Endodermal cell (in vitro differentiated cells): ENCODE data around the gene PDE6A. TPM values are rescaled to one million over a fixed set of nuclear protein-coding genes. Genes with fewer than 3 reads are reported as not detected.

ENCODE experiments used
- DNase-seq: peaks from one replicate; pipeline ENCODE4 v3.0.0-alpha.2; 2017
- H3K27ac ChIP-seq: 2 replicates; pipeline ENCODE4 v1.5.1; 2013; ENCODE audit warnings: mild to moderate bottlenecking, low read depth, low read length, moderate library complexity
- H3K27me3 ChIP-seq: 2 replicates; pipeline ENCODE4 v1.6.1; 2013; ENCODE audit warnings: mild to moderate bottlenecking, low read length, moderate library complexity; ENCODE audit not compliant: insufficient read depth, control insufficient read depth, poor library complexity, severe bottlenecking
- H3K36me3 ChIP-seq: 2 replicates; pipeline ENCODE4 v1.7.0; 2013; ENCODE audit warnings: mild to moderate bottlenecking, low read length, moderate library complexity; ENCODE audit not compliant: control insufficient read depth, insufficient read depth
- H3K4me1 ChIP-seq: one replicate; pipeline ENCODE4 v1.7.0; 2013; ENCODE audit warnings: low read length; ENCODE audit not compliant: control insufficient read depth, insufficient read depth
- H3K4me3 ChIP-seq: 2 replicates; pipeline ENCODE4 v1.5.1; 2013; ENCODE audit warnings: mild to moderate bottlenecking, low read length, moderate library complexity
- H3K9ac ChIP-seq: 2 replicates; pipeline ENCODE4 v1.6.1; 2013; ENCODE audit warnings: mild to moderate bottlenecking, low read length, moderate library complexity; ENCODE audit not compliant: poor library complexity, severe bottlenecking; ENCODE audit errors: extremely low read depth
- H3K9me3 ChIP-seq: 2 replicates; pipeline ENCODE4 v1.6.1; 2013; ENCODE audit warnings: mild to moderate bottlenecking, low read length, moderate library complexity; ENCODE audit not compliant: control insufficient read depth
- H3K27ac Mint-ChIP-seq: 2 replicates; pipeline ENCODE4 v1.8.0; 2020; ENCODE audit warnings: mixed read lengths
- H3K27me3 Mint-ChIP-seq: 2 replicates; pipeline ENCODE4 v1.8.0; 2021; ENCODE audit warnings: mild to moderate bottlenecking, mixed read lengths; ENCODE audit not compliant: insufficient read depth
- H3K36me3 Mint-ChIP-seq: 2 replicates; pipeline ENCODE4 v1.8.0; 2020; ENCODE audit warnings: low read depth, mixed read lengths
- H3K4me1 Mint-ChIP-seq: 2 replicates; pipeline ENCODE4 v1.8.0; 2020; ENCODE audit warnings: mixed read lengths
- H3K4me3 Mint-ChIP-seq: 2 replicates; pipeline ENCODE4 v1.8.0; 2020; ENCODE audit warnings: mild to moderate bottlenecking, moderate library complexity, mixed read lengths
- H3K9me3 Mint-ChIP-seq: 2 replicates; pipeline ENCODE4 v1.8.0; 2020; ENCODE audit warnings: mild to moderate bottlenecking, mixed read lengths
- CTCF ChIP-seq: fragments of 200-600 bp; sonication (generic); conservative IDR thresholded peaks from 2 replicates; pipeline ENCODE4 v1.5.0; 2021; ENCODE audit warnings: antibody characterized with exemption, mild to moderate bottlenecking
- WGBS, 2 experiments: methylation state at CpG; one replicate each; pipeline versions ENCODE4 v1.1.5 to v1.1.7; 2013; ENCODE audit warnings: missing lambda C conversion rate in 2 of 2, mixed read lengths in 1 of 2; ENCODE audit not compliant: insufficient coverage in 1 of 2, insufficient read length in 1 of 2; 5-methylcytosine and 5-hydroxymethylcytosine counted together
- total RNA-seq, 2 donors: library from RNA; stranded (reverse); fragmentation: NEBNext Ultra II Directional in 1 of 2; extraction: Animal tissue kit (Norgen Biotek cat#: 25700) in 1 of 2; gene quantifications; 2 replicates in 1 of 2; 3 replicates in 1 of 2; pipeline ENCODE4 v1.2.1, GENCODE V29; 2021

The PDE6A gene
- total RNA-seq, 2 donors from 2014 or later: 0.07 TPM; not detected in 1

DNA sequence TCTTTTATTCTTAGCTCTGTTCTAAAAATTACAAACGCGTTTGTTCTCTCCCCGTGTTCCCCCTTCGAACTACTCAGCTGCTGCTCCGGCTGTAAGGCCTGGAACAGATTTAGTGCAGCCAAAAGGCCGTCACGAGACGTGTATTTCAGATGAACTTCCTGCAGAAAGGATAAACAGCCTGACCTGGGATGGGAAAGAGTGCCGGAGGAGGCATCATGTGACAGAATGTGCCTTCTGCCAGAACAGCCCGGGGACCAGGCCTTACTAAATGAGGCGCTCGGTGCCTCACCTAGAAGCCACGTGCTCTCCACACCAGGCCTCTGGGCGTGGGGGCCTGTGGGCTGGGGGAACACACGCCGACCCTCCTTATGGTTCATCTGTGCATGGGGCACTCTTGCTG is 119.7 kb downstream of the PDE6A start:
- H3K4me1 Mint-ChIP-seq: peaks cover 9% of the 10 kb centered on the region
- Histone ChIP-seq H3K4me1 (no peaks in the 10 kb centered on the region), H3K9me3 (no peaks in the 10 kb centered on the region), H3K27ac (no peak overlapping the region), H3K27me3 (no peaks in the 10 kb centered on the region), H3K36me3 (no peaks in the 10 kb centered on the region), H3K9ac (no peak overlapping the region), H3K4me3 (no peak overlapping the region)
- no peak overlapping the region for H3K27ac Mint-ChIP-seq
- no peak for TF ChIP-seq CTCF
- H3K9me3 Mint-ChIP-seq: no peaks in the 10 kb centered on the region
- no peak for DNase-seq
- 90 to 94% methylated on average over 16 of the region's 16 CpGs for WGBS, 2 experiments
- H3K4me3 Mint-ChIP-seq: no peak overlapping the region
- H3K27me3 Mint-ChIP-seq: no peaks in the 10 kb centered on the region
- no peaks in the 10 kb centered on the region for H3K36me3 Mint-ChIP-seq

- H3K4me1 ChIP-seq: no peaks in the 10 kb centered on the region
- Mint-ChIP-seq H3K4me3 (no peak overlapping the region), H3K36me3 (no peaks in the 10 kb centered on the region), H3K27me3 (no peaks in the 10 kb centered on the region), H3K27ac (no peak overlapping the region), H3K9me3 (no peaks in the 10 kb centered on the region), H3K4me1 (peaks cover 9% of the 10 kb centered on the region)
- TF ChIP-seq CTCF: no peak
- H3K36me3 ChIP-seq: no peaks in the 10 kb centered on the region
- no peak overlapping the region for H3K4me3 ChIP-seq
- no peak overlapping the region for H3K9ac ChIP-seq
- 93 to 94% methylated on average over 7 of the region's 7 CpGs for WGBS, 2 experiments
- H3K27me3 ChIP-seq: no peaks in the 10 kb centered on the region
- H3K27ac ChIP-seq: no peak overlapping the region
- H3K9me3 ChIP-seq: no peaks in the 10 kb centered on the region
- no peak for DNase-seq
Observed at GRCh38 chr5:149824120-149824519, 120.5 kb downstream of the PDE6A start.

DNA sequence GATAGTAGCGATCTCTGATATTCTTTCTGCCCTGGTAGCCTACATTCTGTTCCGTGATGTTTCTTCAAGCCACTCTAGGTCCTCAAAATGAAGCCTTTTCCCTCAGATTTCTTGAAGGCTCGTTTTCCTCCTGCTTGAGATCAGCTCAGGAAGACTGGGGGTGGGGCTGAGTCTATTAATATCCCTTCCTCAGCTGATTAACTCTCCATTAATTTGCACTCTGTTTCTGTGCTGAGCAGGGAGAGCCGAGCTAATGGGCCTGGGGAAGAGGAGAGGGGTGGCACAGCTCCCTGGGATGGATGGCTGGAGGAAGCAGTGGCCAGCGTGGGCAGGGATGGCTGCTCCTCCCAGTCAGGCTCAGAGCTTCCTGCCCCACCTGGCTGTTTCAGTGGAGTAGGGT is 121.2 kb downstream of the PDE6A start:
- no peaks in the 10 kb centered on the region for H3K36me3 Mint-ChIP-seq
- H3K4me1 ChIP-seq: no peaks in the 10 kb centered on the region
- H3K9me3 Mint-ChIP-seq: no peaks in the 10 kb centered on the region
- no peak overlapping the region for H3K4me3 Mint-ChIP-seq
- H3K27ac ChIP-seq: no peak overlapping the region
- H3K36me3 ChIP-seq: no peaks in the 10 kb centered on the region
- no peaks in the 10 kb centered on the region for H3K9me3 ChIP-seq
- no peak overlapping the region for H3K4me3 ChIP-seq
- no peak overlapping the region for H3K27ac Mint-ChIP-seq
- TF ChIP-seq CTCF: no peak
- no peak for DNase-seq
- peaks cover 7% of the 10 kb centered on the region for H3K4me1 Mint-ChIP-seq
- 89 to 100% methylated on average over 1 to 5 of the region's 5 CpGs for WGBS, 2 experiments
- H3K27me3 Mint-ChIP-seq: no peaks in the 10 kb centered on the region
- no peak overlapping the region for H3K9ac ChIP-seq
- H3K27me3 ChIP-seq: no peaks in the 10 kb centered on the region
